Hematopoietic multipotent progenitor cell treated with erythropoietin and hydrocortisone succinate and interleukin-3 and kit ligand, for 17 days (in vitro differentiated cells): ENCODE results near the gene AFMID.

Experiments
- DNase-seq: peaks from one replicate; pipeline ENCODE4 v3.0.0-alpha.2; 2015; ENCODE audit warnings: low spot score

The AFMID gene

GRCh38 chr17:78180083-78180482 is 7.1 kb upstream of the AFMID start:
- DNase-seq, result no peak

- no peak for DNase-seq
Observed at GRCh38 chr17:78180508-78180907, 6.7 kb upstream of the AFMID start.

GRCh38 chr17:78182504-78182903 is 4.7 kb upstream of the AFMID start:
- no peak for DNase-seq

DNA sequence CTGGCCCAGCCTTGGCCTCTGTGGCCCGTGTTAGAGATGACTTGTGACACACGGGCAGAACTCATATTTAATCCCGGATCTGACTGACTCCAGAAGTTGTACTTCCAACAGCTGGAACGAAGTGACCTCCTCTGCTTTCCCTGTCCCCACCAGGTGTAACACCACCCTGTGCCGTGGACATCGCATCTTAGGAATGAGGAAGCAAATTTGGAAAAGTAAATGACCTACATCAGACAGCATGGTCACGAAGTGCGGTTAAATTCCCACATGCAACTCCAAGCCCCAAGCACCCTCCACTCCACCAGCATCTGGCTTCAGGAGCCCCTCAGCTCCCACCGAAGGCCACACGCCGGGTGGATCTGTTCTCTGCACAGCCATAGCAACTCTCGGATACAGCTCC is 3.2 kb upstream of the AFMID start:
- no peak for DNase-seq

- no peak for DNase-seq
Observed at GRCh38 chr17:78184351-78184750, 2.8 kb upstream of the AFMID start.

- no peak for DNase-seq
Observed at GRCh38 chr17:78184868-78185267, 2.3 kb upstream of the AFMID start.

DNA sequence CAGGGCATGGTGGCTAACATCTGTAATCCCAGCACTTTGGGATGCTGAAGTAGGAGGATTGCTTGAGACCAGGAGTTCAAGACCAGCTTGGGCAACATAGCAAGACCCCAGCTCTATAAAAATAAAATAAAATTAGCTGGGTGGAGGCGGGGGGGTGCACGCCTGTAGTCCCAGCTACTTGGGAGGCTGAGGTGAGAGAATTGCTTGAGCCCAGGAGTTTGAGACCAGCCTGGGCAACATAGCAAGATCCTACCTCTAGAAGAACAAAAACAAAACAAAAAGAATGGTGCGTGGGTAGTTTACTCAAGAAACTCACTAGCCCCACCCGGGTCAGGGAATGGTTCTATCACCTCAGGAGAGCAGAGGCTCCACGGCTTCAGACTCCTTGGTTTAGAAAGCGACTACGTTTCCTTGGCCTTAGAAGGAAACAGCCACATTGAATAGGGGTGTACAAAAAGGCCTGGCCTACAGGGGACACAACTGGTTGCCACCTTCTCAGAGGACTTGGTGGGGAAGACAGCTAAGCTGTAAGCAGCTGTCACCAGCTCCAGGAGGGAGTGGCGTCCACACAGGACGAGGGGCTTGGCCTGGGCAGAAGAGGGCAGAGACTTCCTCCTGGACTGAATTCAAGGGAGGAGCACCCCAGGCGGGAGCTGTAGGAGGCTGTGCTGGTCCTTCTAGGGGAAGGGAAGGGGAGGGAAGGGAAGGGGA is 1.0 kb upstream of the AFMID start:
- peak; percentile 31 for DNase-seq

- no peak for DNase-seq
Observed at GRCh38 chr17:78196716-78197115, 9.6 kb downstream of the AFMID start.

GRCh38 chr17:78197147-78197832 is 10.1 kb downstream of the AFMID start:
- DNase-seq, result no peak

DNA sequence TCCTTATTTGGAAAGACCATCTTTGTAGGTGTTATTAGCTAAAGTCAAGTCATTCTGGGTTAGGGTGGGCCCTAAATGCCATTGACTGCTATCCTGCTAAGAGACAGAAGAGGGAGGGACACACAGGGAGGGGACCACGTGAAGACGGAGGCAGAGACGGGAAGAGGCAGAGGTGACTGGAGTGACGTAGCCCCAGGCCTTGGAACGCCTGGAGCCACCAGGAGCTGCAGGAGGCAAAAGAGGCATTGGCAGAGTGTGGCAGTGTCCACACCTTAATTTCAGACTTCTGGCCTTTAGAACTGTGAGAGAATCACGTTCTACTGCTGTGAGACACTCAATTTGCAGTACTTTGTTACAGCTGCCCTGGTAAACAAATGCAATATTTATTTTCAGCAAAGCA is 13.3 kb downstream of the AFMID start:
- DNase-seq, result no peak

GRCh38 chr17:78202666-78203065 is 15.5 kb downstream of the AFMID start:
- DNase-seq, result no peak

DNA sequence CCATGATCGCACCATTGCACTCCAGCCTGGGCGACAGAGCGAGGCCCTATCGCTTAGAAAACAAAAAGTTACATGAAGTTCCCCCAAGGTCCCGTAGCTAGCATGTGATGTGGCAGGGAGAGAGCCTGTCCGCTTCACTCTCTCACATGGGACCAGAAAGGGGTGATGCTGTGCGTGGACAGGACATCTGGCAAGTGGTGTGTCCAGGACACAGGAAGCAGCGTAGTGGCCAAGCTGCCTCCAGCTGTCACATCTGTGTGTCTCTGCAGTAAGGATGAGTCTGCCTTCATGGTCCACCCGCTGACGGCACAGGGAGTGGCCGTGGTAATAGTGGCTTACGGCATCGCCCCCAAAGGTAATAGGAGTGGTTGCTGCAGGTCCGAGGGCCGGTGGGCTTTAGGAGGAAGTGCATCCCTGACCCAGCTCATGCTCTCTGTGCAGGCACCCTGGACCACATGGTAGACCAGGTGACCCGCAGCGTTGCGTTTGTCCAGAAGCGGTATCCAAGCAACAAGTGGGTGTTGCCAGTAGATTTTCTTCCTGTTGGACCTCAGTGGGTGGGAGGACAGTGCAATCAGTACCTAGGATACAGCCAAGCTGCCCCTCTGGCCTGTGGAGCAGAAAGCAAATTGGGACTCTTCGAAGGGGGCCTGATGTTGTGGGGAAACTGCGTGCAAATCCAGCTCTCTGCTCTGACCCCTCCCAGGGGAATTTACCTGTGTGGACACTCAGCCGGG is 17.4 kb downstream of the AFMID start:
- no peak for DNase-seq

GRCh38 chr17:78205124-78205775 is 18.1 kb downstream of the AFMID start:
- no peak for DNase-seq

- DNase-seq, result no peak
Observed at GRCh38 chr17:78206298-78206697, 19.1 kb downstream of the AFMID start.

DNA sequence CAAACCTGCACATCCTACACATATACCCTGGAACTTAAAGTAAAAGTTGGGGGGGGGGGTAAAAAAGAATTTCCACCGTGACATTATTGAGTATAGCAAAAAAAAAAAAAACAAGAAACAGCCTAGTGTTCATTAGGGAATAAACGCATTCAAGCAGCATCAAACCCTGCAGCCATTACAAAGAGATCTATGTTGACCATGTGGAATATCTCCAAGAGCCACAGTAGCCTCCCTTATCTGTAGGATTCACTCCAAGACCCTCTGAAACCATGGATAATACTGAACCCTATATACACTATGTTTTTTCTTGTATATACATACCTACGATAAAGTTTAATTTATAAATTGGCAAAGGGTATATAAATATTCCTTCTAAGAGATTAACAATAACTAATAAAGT is 21.3 kb downstream of the AFMID start:
- DNase-seq, result no peak

- DNase-seq, result no peak
Observed at GRCh38 chr17:78210111-78210510, 22.9 kb downstream of the AFMID start.

DNA sequence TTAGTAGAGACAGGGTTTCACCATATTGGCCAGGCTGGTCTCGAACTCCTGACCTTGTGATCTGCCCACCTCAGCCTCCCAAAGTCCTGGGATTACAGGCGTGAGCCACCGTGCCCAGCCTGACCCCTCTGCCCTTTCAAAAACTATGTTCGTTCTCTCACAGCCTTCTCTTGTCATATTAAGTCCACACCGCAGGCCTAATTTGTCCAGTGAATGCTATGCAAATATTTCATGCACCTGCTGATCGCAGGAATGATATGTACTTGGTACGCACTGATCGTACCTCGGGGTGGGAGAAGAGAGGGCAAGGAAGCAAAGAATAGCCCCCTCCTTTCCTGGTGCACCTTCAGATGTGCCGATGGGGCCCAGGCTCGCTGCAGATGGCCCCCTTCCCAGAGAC is 23.9 kb downstream of the AFMID start:
- DNase-seq, result no peak

DNA sequence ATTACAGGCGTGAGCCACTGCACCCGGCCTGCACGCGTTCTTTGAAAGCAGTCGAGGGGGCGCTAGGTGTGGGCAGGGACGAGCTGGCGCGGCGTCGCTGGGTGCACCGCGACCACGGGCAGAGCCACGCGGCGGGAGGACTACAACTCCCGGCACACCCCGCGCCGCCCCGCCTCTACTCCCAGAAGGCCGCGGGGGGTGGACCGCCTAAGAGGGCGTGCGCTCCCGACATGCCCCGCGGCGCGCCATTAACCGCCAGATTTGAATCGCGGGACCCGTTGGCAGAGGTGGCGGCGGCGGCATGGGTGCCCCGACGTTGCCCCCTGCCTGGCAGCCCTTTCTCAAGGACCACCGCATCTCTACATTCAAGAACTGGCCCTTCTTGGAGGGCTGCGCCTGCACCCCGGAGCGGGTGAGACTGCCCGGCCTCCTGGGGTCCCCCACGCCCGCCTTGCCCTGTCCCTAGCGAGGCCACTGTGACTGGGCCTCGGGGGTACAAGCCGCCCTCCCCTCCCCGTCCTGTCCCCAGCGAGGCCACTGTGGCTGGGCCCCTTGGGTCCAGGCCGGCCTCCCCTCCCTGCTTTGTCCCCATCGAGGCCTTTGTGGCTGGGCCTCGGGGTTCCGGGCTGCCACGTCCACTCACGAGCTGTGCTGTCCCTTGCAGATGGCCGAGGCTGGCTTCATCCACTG is 27.0 kb downstream of the AFMID start, which contains the start of gene BIRC5:
Gene BIRC5 (plus strand): TSS at position 238 of the 690 bp plus-strand sequence. CDS start 64 bp downstream, at position 302.
- DNase-seq, result peak; percentile 91

DNA sequence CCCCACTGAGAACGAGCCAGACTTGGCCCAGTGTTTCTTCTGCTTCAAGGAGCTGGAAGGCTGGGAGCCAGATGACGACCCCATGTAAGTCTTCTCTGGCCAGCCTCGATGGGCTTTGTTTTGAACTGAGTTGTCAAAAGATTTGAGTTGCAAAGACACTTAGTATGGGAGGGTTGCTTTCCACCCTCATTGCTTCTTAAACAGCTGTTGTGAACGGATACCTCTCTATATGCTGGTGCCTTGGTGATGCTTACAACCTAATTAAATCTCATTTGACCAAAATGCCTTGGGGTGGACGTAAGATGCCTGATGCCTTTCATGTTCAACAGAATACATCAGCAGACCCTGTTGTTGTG is 27.5 kb downstream of the AFMID start:
- no peak for DNase-seq

GRCh38 chr17:78219396-78220150 is 32.4 kb downstream of the AFMID start:
- no peak for DNase-seq

- DNase-seq, result no peak
Observed at GRCh38 chr17:78223061-78223460, 35.9 kb downstream of the AFMID start.
